NOMO-1 treated with DMSO at 0.1 percent for 48 hours (cell line): Measurements from ENCODE around the gene CD177.
A peak's percentile ranks its signal among the peaks of the same experiment; 100 is the strongest.
"Not testable (repeated sequence)": the region's sequence is repeated elsewhere in the genome, so short reads cannot be mapped to it uniquely, and the experiment has no call there.

Source experiments
- DNase-seq: peaks from one replicate; lab custom pipeline; 2025; ENCODE audit not compliant: unreplicated experiment; lab: John Stamatoyannopoulos, UW

Gene CD177

DNA sequence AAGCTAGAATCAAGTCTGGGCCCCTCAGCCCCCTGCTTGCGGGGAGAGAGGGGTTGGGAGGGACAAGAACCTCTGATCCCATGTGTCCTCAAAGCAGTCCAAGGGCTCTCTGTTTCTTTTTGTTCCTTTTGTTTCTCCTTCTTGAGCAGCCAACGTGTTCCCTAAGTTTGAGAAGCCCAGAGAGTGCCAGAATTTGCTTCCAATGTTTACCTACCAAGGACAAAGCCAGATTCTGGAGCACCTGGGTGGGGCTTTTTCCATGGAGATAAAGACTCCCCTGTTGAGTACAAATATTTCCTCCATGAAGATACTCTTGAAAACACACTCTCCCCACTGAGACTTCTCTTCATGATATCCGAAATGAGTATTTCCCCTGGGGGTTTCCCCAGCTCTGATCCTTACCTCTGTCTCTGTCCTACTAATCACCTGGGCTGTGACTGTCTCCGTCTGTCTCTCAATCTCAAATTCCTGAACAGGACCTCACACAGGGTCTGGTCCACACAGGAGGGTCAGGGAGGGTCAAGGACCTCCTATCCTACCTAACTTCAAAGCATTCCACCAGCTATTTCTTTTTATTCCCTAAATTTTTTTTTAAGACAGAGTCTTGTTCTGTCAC lies 27.4 kb downstream of the CD177 start:
- no peak for DNase-seq

DNA sequence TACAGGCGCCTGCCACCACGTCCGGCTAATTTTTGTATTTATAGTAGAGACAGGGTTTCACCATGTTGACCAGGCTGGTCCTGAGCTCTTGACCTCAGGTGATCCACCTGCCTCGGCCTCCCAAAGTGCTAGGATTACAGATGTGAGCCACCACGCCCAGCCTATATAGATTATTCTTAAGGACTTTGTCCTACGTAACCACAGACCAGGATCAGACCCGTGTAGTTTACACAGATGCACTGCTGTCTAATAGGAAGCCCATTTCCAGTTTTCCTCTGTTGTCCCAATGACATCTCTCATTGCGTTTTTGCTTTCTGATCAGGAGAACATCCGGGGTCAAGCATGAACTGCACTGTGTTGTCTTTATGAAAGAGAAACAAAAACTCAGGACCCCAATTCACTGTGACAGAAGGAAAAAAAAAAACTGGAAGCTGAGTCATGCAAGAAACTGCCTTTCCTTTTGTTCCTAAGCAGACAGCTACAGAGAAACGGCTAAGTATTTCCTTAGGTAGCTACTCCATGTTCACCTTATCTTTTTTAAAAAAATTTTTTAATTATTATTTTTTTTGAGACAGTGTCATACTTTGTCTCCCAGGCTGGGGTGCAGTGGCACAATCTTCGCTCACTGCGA lies 29.2 kb downstream of the CD177 start:
- DNase-seq: peak; percentile 35

DNA sequence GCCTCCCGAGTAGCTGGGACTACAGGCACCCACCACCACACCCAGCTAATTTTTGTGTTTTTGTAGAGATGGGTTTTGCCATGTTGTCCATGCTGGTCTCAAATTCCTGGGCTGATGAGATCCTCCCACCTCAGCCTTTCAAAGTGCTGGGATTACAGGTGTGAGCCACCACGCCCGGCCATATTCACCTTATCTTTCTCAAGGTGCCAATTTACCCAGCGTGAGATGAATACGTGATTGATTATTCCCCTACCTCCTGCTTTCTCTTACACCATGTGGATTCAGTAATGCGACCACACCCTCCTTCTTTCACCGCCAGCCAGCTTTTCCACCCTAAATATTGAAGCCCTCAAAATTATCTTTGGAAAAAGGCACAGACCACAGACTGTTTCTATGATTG lies 29.8 kb downstream of the CD177 start:
- not testable (repeated sequence) for DNase-seq

GRCh38 chr19:43383759-43384158 lies 30.3 kb downstream of the CD177 start:
- DNase-seq: not testable (repeated sequence)

- not testable (repeated sequence) for DNase-seq
Observed at GRCh38 chr19:43390903-43391551, 37.5 kb downstream of the CD177 start.

GRCh38 chr19:43391552-43391935 lies 38.1 kb downstream of the CD177 start:
- not testable (repeated sequence) for DNase-seq

- not testable (repeated sequence) for DNase-seq
Observed at GRCh38 chr19:43393501-43393900, 40.0 kb downstream of the CD177 start.

- DNase-seq: no peak
Observed at GRCh38 chr19:43395561-43395960, 42.1 kb downstream of the CD177 start.

DNA sequence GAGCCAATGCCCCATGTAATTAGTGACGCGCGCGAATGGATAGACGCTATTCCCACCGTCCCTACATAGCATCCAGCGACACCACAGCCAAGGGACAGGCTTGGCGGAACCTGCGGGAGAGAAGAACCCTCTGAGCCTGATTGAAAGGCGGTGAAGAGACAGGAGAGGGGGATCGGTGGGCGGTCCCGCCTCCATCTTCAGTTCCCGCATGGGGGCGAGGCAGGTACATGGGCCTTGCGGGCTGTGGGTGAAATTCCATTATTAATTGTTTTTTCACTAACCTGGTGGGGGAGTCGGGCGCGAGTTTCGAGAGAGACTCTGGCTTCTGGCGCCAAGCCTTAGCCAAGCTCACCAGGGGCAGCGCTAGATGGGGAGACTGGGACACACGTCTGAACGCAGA lies 52.8 kb downstream of the CD177 start:
- DNase-seq: no peak

GRCh38 chr19:43407416-43408005 lies 54.0 kb downstream of the CD177 start:
- DNase-seq: no peak

- no peak for DNase-seq
Observed at GRCh38 chr19:43408043-43408442, 54.6 kb downstream of the CD177 start.

DNA sequence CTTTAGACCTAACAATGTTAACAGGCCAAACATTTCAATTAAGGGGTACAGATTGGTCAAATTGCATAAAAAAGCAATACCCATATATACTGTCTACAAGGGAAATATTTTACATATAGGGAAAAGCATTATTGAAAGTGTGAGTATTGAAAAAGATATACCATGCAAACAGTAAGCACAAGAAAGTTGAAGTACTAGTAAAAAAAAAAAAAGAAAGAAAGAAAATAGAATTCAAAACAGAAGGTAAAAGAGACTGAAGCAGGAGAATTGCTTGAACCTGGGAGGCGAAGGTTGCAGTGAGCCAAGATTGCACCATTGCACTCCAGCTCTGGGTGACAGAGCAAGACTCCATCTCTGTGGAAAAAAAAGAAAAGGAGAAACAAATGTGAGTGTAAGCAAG lies 55.9 kb downstream of the CD177 start:
- no peak for DNase-seq

- no peak for DNase-seq
Observed at GRCh38 chr19:43412441-43412840, 59.0 kb downstream of the CD177 start.
